HG02759 (cell line): Measurements from ENCODE around the gene RXFP4.
"Not testable (repeated sequence)": the region's sequence is repeated elsewhere in the genome, so short reads cannot be mapped to it uniquely, and the experiment has no call there.

ENCODE experiments used
- ATAC-seq: cut with Tn5 transposase; IDR thresholded peaks from one replicate; pipeline ENCODE4 v1.9.1; 2021; ENCODE audit warnings: mild to moderate bottlenecking, moderate library complexity; ENCODE audit not compliant: unreplicated experiment

Gene RXFP4

GRCh38 chr1:155940993-155941844 is at the start of gene RXFP4:
TSS of gene RXFP4 (plus strand) at chr1:155941638. CDS start at chr1:155941710, 72 bp downstream.
- no peak for ATAC-seq

- no peak for ATAC-seq
Observed at GRCh38 chr1:155892796-155893195, 48.6 kb upstream of the RXFP4 start.

- no peak for ATAC-seq
Observed at GRCh38 chr1:155893389-155894142, 47.9 kb upstream of the RXFP4 start.

DNA sequence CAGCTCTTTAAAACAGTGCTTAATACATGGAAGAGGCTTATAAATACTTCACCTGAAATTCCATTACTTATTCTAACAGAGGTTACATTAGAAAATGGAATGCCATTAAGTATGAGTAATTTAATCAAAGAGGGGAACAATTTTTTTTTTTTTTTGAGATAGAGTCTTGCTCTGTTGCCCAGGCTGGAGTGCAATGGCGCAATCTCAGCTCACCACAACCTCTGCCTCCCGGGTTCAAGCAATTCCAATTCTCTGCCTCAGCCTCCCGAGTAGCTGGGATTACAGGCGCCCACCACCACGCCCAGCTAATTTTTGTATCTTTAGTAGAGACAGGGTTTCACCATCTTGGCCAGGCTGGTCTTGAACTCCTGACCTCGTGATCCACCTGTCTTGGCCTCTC is 45.8 kb upstream of the RXFP4 start:
- ATAC-seq = not testable (repeated sequence)

- ATAC-seq = not testable (repeated sequence)
Observed at GRCh38 chr1:155896476-155896875, 45.0 kb upstream of the RXFP4 start.

- no peak for ATAC-seq
Observed at GRCh38 chr1:155897746-155898145, 43.7 kb upstream of the RXFP4 start.

GRCh38 chr1:155898888-155899287 is 42.5 kb upstream of the RXFP4 start:
- no peak for ATAC-seq

DNA sequence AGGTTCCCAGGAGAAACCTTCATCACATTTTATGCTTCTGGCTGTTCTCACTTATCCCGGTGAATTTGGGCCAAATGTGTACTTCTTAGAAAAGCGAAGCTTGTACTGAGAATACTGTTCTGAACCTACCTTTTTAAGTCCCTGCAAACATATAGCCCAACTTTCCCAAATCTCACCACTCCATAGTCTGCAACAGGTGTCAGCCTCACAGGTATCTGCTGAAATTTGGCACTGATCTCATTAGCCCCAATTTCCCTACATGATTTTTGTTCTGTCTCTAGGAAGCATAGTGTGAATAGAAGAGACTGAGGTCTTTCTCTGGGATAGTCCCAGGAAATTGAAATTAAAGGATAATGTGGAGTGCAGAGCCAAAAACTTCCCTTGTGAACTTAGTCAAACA is 41.8 kb upstream of the RXFP4 start:
- ATAC-seq = no peak

DNA sequence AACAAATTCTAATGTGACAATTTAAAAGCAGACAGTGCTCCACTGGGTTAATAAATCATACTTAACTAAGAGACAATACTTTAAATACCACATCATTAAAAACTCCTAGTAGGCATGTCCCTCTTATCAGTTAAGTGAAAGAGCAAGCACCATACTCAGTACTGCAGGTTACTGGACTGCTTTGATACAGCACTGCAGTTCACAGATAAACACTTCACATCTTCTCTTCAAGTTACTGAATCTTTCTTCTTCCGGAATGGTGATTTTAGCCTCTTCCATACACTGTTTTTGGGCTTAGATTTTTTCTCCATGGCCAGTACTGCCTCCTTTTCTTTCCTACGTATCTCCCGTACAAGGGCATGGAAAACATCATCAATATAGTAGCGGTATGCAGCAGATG is 41.3 kb upstream of the RXFP4 start:
- no peak for ATAC-seq

DNA sequence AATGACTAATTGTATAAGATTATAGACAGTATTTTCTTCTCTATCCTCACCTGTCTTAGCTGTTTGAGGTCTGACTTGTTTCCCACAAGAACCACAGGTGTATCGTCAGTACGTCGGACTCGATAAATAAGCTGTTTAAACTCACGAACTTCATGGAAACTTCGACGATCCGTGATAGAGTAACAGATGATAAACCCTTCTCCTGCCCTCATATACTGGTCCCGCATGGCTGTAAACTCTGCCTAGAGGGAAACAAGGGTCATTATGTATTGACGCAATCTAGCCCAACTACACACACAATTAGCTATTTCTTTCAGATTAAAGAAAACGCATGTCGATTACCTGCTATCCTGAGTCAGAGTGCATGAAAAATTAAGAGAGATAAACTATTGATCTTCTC is 37.2 kb upstream of the RXFP4 start:
- ATAC-seq = no peak

DNA sequence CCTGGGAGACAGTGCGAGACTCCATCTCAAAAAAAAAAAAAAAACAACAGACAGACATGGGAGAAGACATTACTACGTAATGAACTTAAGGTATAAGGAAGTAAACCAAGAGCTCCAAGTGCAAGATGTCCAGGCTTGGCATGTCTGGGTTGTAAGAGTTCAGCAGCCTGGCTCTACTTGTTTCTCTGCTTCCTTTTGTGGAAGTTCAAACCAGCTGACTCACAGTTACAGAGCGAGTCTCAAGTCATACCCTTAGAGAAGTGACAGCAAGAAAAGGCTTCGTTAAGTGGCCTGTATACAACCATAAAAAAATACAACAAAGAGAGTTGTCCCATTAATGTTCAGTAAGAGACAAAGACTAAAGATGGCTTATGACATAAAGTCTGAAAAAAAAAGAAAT is 31.5 kb upstream of the RXFP4 start:
- ATAC-seq = no peak

GRCh38 chr1:155910621-155911121 is 30.8 kb upstream of the RXFP4 start:
- ATAC-seq = no peak

- peak; percentile 88 for ATAC-seq
Observed at GRCh38 chr1:155911156-155912055, 30.0 kb upstream of the RXFP4 start, which contains the start of gene RIT1. TSS of gene RIT1 (minus strand) at chr1:155911349. CDS start at chr1:155910761, 588 bp downstream.

- no peak for ATAC-seq
Observed at GRCh38 chr1:155912056-155912536, 29.3 kb upstream of the RXFP4 start.

DNA sequence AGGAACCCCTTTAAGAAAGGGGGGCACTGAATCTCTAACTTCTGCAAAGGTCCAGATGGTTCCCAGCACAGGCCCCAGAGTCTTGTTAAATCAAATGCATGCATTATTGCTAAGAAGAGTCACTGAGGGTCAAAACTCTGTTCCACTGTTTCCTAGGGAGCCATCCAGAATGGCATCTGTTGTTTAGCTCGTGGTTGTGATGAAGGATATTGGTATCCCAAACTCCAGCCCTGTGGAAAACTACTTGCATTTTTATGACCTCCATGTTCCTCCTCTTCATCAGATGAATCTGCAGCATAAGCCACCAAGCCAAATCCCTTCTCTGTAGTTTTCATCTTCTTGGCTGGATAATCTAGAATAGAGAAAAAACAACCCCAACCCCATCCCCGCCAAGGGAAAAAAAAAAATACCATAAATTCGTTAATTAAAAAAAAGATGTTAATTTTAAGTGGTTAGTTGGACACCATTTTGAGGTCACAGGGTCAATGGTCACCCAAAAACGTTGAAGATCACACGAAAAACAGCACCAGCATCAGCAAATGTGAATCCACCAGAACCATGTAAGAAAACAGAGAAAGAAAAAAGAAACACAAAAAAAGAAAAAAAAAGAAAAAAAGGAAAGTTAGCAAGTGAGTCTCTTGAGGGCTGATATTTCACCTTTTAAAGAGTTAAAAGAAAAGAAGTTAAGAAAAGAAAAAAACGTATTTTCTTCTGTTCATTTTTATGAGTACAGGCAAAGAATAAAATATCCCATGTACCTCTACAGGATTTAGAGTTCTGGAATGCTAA is 27.3 kb upstream of the RXFP4 start:
- ATAC-seq = no peak

- no peak for ATAC-seq
Observed at GRCh38 chr1:155918660-155919059, 22.8 kb upstream of the RXFP4 start.

DNA sequence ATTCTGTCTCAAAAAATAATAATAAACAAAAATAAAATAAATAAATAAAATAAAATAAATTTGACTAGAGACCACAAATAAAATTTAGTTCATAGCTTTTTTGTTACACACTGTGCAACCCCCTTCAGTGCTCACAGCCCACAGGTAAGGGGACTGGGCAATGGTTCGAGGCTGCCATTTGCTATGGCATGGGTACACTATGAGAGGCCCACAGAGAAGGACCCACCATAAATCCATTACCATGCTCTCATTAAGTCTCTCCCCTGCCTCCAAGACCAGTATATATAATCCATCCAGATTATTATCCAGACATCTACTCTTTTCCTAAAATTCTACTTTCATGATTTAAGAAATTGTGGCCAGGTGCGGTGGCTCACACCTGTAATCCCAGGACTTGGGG is 21.6 kb upstream of the RXFP4 start:
- ATAC-seq = no peak

DNA sequence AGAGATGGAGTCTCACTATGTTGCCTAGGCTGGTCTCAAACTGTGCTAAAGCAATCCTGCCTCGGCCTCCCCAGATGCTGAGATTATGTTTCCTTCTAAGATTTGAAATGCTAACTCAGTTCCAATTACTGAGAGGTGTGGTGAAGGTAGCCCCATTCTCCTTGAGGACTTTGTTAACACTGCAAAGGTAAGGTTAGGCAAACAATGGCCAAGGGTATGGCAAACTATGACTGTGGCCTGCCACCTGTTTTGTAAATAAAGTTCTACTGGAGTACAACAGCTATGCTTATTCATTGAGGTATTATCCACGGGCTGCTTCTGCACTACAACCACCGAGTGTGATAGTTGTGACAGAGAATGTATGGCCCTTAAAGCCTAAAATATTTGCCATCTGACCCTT is 20.7 kb upstream of the RXFP4 start:
- ATAC-seq = no peak

GRCh38 chr1:155925506-155925905 is 15.9 kb upstream of the RXFP4 start:
- no peak for ATAC-seq

DNA sequence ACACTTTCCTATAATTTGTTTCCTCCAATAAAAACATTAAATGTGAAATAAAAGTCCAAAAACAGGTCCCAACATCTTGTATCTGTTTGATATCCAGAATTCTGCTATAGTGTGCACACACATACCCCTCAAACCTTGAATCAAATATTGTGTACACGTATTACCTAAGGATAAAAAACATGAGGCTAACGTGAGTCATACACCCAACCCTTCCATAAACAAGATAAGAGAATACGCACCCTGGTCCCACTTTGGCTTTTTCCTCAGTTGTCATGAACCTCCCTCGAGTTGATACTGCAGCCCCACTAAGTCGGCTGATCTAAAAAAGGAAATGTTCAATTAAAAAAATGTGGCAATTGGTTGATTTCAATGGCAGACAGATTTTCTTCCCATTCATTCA is 12.4 kb upstream of the RXFP4 start:
- no peak for ATAC-seq
